SK-N-SH (cell line): ENCODE data around the gene CPA3. TPM values are rescaled to one million over a fixed set of nuclear protein-coding genes. Genes with fewer than 3 reads are reported as not detected.

ENCODE experiments used
- CTCF ChIA-PET: fragments of 300-600, 350-600 bp; formaldehyde crosslinking; extraction: SDS; loops from one replicate; lab custom pipeline; 2021; lab: Yijun Ruan, JAX
- POLR2A ChIA-PET: fragments of 350-600 bp; sonication (Branson Sonifier 250); formaldehyde crosslinking; extraction: SDS; loops from one replicate; lab custom pipeline; 2020; ENCODE audit warnings: antibody characterized with exemption, inconsistent platforms; lab: Yijun Ruan, JAX
- DNase-seq: peaks from one replicate; pipeline ENCODE4 v3.0.0; 2012
- H2AFZ ChIP-seq: fragments of 200-600 bp; sonication (generic); 2 replicates; pipeline ENCODE4 v1.8.1; 2016; ENCODE audit warnings: antibody characterized with exemption, mild to moderate bottlenecking, low read depth
- H3F3A ChIP-seq: fragments of 200-600 bp; sonication (generic); replicated peaks from 2 replicates; pipeline ENCODE3; 2016; ENCODE audit warnings: antibody characterized with exemption, mild to moderate bottlenecking; ENCODE audit not compliant: insufficient read depth
- H3K27ac ChIP-seq, 2 experiments: fragments of 200-500 bp in 1 of 2; fragments of 200-600 bp in 1 of 2; sonication (Bioruptor generic) in 1 of 2; sonication (generic), shearing (Covaris generic) in 1 of 2; 2 replicates each; pipeline versions ENCODE4 v1.5.1 to v1.6.1; 2014 to 2016; ENCODE audit warnings: low read depth in 2 of 2, inconsistent platforms in 1 of 2, low read length in 1 of 2, mild to moderate bottlenecking in 1 of 2, mixed read lengths in 1 of 2
- H3K27me3 ChIP-seq: fragments of 200-600 bp; sonication (generic), shearing (Covaris generic); 2 replicates; pipeline ENCODE4 v1.6.1; 2016; ENCODE audit warnings: mixed run types; ENCODE audit not compliant: insufficient read depth
- H3K36me3 ChIP-seq, 2 experiments: fragments of 200-500 bp in 1 of 2; fragments of 200-600 bp in 1 of 2; sonication (Bioruptor generic) in 1 of 2; sonication (generic) in 1 of 2; replicated peaks in 1 of 2; 2 replicates each; pipeline versions ENCODE3 to v1.5.1; 2014 to 2016; ENCODE audit warnings: low read length in 1 of 2, mild to moderate bottlenecking in 1 of 2; ENCODE audit not compliant: insufficient read depth in 2 of 2, control insufficient read depth in 1 of 2
- H3K4me1 ChIP-seq, 2 experiments: fragments of 200-500 bp in 1 of 2; fragments of 200-600 bp in 1 of 2; sonication (Bioruptor generic) in 1 of 2; sonication (generic), shearing (Covaris generic) in 1 of 2; 2 replicates each; pipeline versions ENCODE4 v1.5.1 to v1.6.1; 2014 to 2016; ENCODE audit warnings: low read depth in 1 of 2, low read length in 1 of 2, mixed run types in 1 of 2; ENCODE audit not compliant: insufficient read depth in 2 of 2, control insufficient read depth in 1 of 2
- H3K4me2 ChIP-seq: fragments of 200-600 bp; sonication (generic), shearing (Covaris generic); 2 replicates; pipeline ENCODE4 v1.6.1; 2017; ENCODE audit warnings: mixed run types
- H3K4me3 ChIP-seq, 2 experiments: fragments of 200-500 bp in 1 of 2; fragments of 200-600 bp in 1 of 2; sonication (Bioruptor generic) in 1 of 2; sonication (generic), shearing (Covaris generic) in 1 of 2; 2 replicates each; pipeline versions ENCODE4 v1.5.1 to v1.8.1; 2014 to 2016; ENCODE audit warnings: low read depth in 2 of 2, inconsistent platforms in 1 of 2, low read length in 1 of 2, mild to moderate bottlenecking in 1 of 2, mixed read lengths in 1 of 2, moderate library complexity in 1 of 2
- H3K79me2 ChIP-seq: fragments of 200-600 bp; sonication (generic); 2 replicates; pipeline ENCODE4 v1.8.1; 2017; ENCODE audit warnings: mild to moderate bottlenecking; ENCODE audit not compliant: insufficient read depth
- H3K9ac ChIP-seq: fragments of 200-600 bp; sonication (generic); 2 replicates; pipeline ENCODE4 v1.6.1; 2017; ENCODE audit warnings: mixed run types
- H3K9me2 ChIP-seq: fragments of 200-600 bp; sonication (generic); 2 replicates; pipeline ENCODE4 v1.6.1; 2017; ENCODE audit warnings: mixed run types
- H3K9me3 ChIP-seq: fragments of 200-600 bp; sonication (generic); 2 replicates; pipeline ENCODE4 v1.6.1; 2017; ENCODE audit warnings: mixed run types, mild to moderate bottlenecking, moderate library complexity
- H4K20me1 ChIP-seq: fragments of 200-600 bp; sonication (generic); 2 replicates; pipeline ENCODE4 v1.6.1; 2017; ENCODE audit warnings: mild to moderate bottlenecking, mixed run types; ENCODE audit not compliant: insufficient read depth
- ELF1 ChIP-seq: IDR thresholded peaks from 2 replicates; pipeline ENCODE4 v1.4.0; 2012
- EP300 ChIP-seq, 2 experiments: IDR thresholded peaks; 2 replicates each; pipeline versions ENCODE4 v1.4.0 to v1.6.1; 2012; ENCODE audit warnings: borderline replicate concordance in 1 of 2, low read depth in 1 of 2, low read length in 1 of 2
- EZH2phosphoT487 ChIP-seq: fragments of 200-600 bp; sonication (generic); IDR thresholded peaks from 2 replicates; pipeline ENCODE4 v1.6.1; 2017; ENCODE audit warnings: low read depth, mixed run types, mild to moderate bottlenecking, antibody characterized with exemption, moderate library complexity, borderline replicate concordance
- FOXJ3 ChIP-seq: sonication (generic); formaldehyde crosslinking; IDR thresholded peaks from 2 replicates; pipeline ENCODE4 v1.5.1; 2020; ENCODE audit warnings: mild to moderate bottlenecking, missing genetic modification reagents
- FOXM1 ChIP-seq: IDR thresholded peaks from 2 replicates; pipeline ENCODE4 v1.4.0; 2012; ENCODE audit warnings: low read depth, mild to moderate bottlenecking
- MEF2A ChIP-seq: IDR thresholded peaks from 2 replicates; pipeline ENCODE4 v1.4.0; 2012; ENCODE audit warnings: low read depth, borderline replicate concordance
- POLR2AphosphoS5 ChIP-seq: IDR thresholded peaks from 2 replicates; pipeline ENCODE4 v1.6.1; 2012; ENCODE audit warnings: low read depth, low read length
- RCOR1 ChIP-seq: fragments of 150-350 bp; IDR thresholded peaks from 2 replicates; pipeline ENCODE4 v1.6.1; 2017; ENCODE audit warnings: antibody characterized with exemption, low read length
- SIN3A ChIP-seq: IDR thresholded peaks from 2 replicates; pipeline ENCODE4 v1.6.1; 2012; ENCODE audit warnings: low read depth, mild to moderate bottlenecking, low read length, moderate library complexity, borderline replicate concordance
- TAF1 ChIP-seq: IDR thresholded peaks from 2 replicates; pipeline ENCODE4 v1.6.1; 2012; ENCODE audit warnings: low read depth, mild to moderate bottlenecking, low read length, moderate library complexity, borderline replicate concordance
- TEAD4 ChIP-seq: IDR thresholded peaks from 2 replicates; pipeline ENCODE4 v1.4.0; 2012; ENCODE audit warnings: mild to moderate bottlenecking, borderline replicate concordance; ENCODE audit not compliant: insufficient read depth
- WGBS: methylation state at CpG from one replicate; pipeline ENCODE4 v1.1.6; 2017; ENCODE audit warnings: low lambda C conversion rate; 5-methylcytosine and 5-hydroxymethylcytosine counted together
- polyA plus RNA-seq, 3 experiments: library from polyadenylated mRNA; depleted of rRNA; stranded (reverse); fragments of >200 nt; gene quantifications; 2 replicates each; pipeline ENCODE4 v1.2.3, GENCODE V29; 2012
- TF ChIP-seq, protein P1 (sequence below): fragments of 200-600 bp; sonication (generic); IDR thresholded peaks from 2 replicates; pipeline ENCODE4 v1.6.1; 2017; ENCODE audit warnings: antibody characterized with exemption, mild to moderate bottlenecking, moderate library complexity
- TF ChIP-seq, protein P2 (sequence below): fragments of 150-350 bp; IDR thresholded peaks from 2 replicates; pipeline ENCODE4 v1.6.1; 2017; ENCODE audit warnings: antibody characterized with exemption, low read length, low read depth, borderline replicate concordance
- TF ChIP-seq, protein P3 (sequence below): IDR thresholded peaks from 2 replicates; pipeline ENCODE4 v1.4.0; 2012; ENCODE audit warnings: low read depth, borderline replicate concordance
- TF ChIP-seq, protein P4 (sequence below): IDR thresholded peaks from 2 replicates; pipeline ENCODE4; 2012
- TF ChIP-seq, protein P5 (sequence below): IDR thresholded peaks from 2 replicates; pipeline ENCODE4 v1.4.0; 2012; ENCODE audit warnings: low read depth
- TF ChIP-seq, protein P6 (sequence below): IDR thresholded peaks from 2 replicates; pipeline ENCODE4 v1.6.1; 2012; ENCODE audit warnings: mild to moderate bottlenecking, low read depth, low read length, moderate library complexity

CPA3 gene
- polyA plus RNA-seq, 1 of the 3 experiments (the other 2 are of a cell fraction), result not detected

DNA sequence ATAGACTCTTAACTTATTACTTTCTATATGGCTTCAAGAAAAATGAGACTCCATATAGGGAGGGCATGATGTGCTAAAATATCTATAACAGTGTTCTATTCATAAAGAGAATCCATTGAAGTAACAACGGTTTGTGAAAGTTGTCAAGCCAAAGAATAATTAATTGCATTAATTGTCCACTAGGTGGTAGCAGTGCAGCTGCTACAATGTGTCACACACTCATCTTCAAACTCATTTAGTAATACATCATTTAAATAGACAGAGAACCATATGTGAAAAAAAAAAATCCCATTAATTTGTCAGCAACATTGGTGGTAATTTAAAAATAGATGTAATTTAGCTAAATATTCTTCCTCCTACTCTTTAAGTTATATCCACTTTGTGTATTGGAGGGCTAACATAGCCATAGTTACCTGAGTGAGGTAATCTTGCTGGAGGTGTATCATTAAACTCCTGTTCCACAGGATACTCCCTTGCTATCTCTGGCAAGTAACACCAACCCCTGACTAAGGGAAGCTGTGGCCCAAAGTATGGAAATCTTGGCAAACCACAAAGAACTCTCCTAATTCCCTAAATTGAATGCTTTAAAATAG lies 3.7 kb upstream of the CPA3 start (continued):
- TF ChIP-seq, protein P1, sequence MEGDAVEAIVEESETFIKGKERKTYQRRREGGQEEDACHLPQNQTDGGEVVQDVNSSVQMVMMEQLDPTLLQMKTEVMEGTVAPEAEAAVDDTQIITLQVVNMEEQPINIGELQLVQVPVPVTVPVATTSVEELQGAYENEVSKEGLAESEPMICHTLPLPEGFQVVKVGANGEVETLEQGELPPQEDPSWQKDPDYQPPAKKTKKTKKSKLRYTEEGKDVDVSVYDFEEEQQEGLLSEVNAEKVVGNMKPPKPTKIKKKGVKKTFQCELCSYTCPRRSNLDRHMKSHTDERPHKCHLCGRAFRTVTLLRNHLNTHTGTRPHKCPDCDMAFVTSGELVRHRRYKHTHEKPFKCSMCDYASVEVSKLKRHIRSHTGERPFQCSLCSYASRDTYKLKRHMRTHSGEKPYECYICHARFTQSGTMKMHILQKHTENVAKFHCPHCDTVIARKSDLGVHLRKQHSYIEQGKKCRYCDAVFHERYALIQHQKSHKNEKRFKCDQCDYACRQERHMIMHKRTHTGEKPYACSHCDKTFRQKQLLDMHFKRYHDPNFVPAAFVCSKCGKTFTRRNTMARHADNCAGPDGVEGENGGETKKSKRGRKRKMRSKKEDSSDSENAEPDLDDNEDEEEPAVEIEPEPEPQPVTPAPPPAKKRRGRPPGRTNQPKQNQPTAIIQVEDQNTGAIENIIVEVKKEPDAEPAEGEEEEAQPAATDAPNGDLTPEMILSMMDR, result peak; percentile 81
- TF ChIP-seq FOXJ3, result no peak
- no peak for TF ChIP-seq POLR2AphosphoS5
- TF ChIP-seq EZH2phosphoT487, result no peak
- TF ChIP-seq TEAD4, result no peak
- TF ChIP-seq, protein P2, sequence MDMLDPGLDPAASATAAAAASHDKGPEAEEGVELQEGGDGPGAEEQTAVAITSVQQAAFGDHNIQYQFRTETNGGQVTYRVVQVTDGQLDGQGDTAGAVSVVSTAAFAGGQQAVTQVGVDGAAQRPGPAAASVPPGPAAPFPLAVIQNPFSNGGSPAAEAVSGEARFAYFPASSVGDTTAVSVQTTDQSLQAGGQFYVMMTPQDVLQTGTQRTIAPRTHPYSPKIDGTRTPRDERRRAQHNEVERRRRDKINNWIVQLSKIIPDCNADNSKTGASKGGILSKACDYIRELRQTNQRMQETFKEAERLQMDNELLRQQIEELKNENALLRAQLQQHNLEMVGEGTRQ, result no peak
- no peak for TF ChIP-seq EP300 (IDR thresholded peaks at IDR 0.05; ENCODE audit: borderline replicate concordance in 1 of 2, low read depth in 1 of 2, low read length in 1 of 2)
- no peak for TF ChIP-seq SIN3A
- TF ChIP-seq, protein P3, sequence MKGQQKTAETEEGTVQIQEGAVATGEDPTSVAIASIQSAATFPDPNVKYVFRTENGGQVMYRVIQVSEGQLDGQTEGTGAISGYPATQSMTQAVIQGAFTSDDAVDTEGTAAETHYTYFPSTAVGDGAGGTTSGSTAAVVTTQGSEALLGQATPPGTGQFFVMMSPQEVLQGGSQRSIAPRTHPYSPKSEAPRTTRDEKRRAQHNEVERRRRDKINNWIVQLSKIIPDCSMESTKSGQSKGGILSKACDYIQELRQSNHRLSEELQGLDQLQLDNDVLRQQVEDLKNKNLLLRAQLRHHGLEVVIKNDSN, result no peak
- TF ChIP-seq, protein P4, sequence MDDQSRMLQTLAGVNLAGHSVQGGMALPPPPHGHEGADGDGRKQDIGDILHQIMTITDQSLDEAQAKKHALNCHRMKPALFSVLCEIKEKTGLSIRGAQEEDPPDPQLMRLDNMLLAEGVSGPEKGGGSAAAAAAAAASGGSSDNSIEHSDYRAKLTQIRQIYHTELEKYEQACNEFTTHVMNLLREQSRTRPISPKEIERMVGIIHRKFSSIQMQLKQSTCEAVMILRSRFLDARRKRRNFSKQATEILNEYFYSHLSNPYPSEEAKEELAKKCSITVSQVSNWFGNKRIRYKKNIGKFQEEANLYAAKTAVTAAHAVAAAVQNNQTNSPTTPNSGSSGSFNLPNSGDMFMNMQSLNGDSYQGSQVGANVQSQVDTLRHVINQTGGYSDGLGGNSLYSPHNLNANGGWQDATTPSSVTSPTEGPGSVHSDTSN, result 0 out of 2 replicates have a peak, but pooled peaks have one; percentile 29

DNA sequence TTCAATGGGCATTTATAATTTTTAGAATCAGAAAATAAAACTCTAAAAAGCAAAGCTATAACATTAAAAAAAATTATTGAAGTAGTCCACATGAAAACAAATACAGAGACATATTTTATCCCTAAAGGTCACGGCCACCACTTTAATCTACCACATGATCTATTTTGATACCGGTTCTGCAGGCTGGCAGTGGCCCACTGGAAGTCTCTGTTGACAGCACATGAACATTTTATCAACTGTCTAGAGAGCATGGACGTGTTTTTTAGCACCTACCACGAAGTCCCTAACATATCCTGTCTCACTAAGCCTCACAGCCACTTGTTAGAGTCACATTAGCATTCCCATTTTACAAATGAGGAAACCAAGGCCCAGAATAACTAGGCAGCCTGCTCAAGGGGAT lies 1.8 kb upstream of the CPA3 start:
- Histone ChIP-seq H3K4me2 (no peak overlapping the region), H3K79me2 (no peaks in the 10 kb centered on the region), H3K27me3 (no peaks in the 10 kb centered on the region), H3K9ac (no peak overlapping the region), H3K9me2 (no peaks in the 10 kb centered on the region), H2AFZ (no peak overlapping the region), H3K36me3 (no peaks in the 10 kb centered on the region), H3F3A (no peaks in the 10 kb centered on the region), H3K4me3 (no peak overlapping the region), H4K20me1 (no peaks in the 10 kb centered on the region), H3K27ac (no peak overlapping the region), H3K4me1 (no peaks in the 10 kb centered on the region), H3K9me3 (no peaks in the 10 kb centered on the region)
- WGBS, result 45% methylated on average over 4 of the region's 4 CpGs
- CTCF ChIA-PET, result interaction anchor here (0.5 to 4.9 kb wide), 7 partner anchors 11 to 292 kb away, joined by 3 to 93 read pairs (median 4); no protein-coding TSS in a partner anchor
- no peak for DNase-seq
- POLR2A ChIA-PET, result no interaction called here
- TF ChIP-seq MEF2A (no peak), ELF1 (no peak), FOXM1 (no peak), TAF1 (no peak), RCOR1 (no peak)
- TF ChIP-seq, protein P5, sequence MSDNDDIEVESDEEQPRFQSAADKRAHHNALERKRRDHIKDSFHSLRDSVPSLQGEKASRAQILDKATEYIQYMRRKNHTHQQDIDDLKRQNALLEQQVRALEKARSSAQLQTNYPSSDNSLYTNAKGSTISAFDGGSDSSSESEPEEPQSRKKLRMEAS, result no peak
- TF ChIP-seq, protein P1, result no peak
- TF ChIP-seq, protein P6, sequence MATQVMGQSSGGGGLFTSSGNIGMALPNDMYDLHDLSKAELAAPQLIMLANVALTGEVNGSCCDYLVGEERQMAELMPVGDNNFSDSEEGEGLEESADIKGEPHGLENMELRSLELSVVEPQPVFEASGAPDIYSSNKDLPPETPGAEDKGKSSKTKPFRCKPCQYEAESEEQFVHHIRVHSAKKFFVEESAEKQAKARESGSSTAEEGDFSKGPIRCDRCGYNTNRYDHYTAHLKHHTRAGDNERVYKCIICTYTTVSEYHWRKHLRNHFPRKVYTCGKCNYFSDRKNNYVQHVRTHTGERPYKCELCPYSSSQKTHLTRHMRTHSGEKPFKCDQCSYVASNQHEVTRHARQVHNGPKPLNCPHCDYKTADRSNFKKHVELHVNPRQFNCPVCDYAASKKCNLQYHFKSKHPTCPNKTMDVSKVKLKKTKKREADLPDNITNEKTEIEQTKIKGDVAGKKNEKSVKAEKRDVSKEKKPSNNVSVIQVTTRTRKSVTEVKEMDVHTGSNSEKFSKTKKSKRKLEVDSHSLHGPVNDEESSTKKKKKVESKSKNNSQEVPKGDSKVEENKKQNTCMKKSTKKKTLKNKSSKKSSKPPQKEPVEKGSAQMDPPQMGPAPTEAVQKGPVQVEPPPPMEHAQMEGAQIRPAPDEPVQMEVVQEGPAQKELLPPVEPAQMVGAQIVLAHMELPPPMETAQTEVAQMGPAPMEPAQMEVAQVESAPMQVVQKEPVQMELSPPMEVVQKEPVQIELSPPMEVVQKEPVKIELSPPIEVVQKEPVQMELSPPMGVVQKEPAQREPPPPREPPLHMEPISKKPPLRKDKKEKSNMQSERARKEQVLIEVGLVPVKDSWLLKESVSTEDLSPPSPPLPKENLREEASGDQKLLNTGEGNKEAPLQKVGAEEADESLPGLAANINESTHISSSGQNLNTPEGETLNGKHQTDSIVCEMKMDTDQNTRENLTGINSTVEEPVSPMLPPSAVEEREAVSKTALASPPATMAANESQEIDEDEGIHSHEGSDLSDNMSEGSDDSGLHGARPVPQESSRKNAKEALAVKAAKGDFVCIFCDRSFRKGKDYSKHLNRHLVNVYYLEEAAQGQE, result no peak
